ENCODE measurements around the gene TOR2A. TPM values are rescaled to one million over a fixed set of nuclear protein-coding genes. Genes with fewer than 3 reads are reported as not detected.

The TOR2A gene
- total RNA-seq, 1 donor from 2014 or later = 21.9 TPM

DNA sequence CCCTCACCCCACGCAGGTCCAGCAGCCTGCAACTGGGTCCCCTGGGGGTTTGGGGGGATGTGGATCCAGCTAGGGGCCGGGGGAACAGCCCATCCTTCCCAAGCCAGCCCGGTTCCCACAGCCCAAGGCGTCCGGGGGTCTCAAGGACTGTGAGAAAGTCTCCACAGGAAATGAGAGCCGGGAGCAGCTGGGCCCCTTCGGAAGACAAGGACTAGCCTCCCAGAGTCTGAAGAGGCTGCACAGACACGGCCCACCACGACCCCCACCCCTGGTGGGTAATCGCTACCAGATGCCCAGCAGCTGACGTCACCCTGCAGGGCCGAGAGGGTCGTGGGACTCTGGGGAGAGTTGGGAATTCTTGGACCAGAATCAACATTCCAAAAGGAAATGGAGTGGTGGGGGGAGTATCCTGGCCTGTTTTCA lies 32.8 kb upstream of the TOR2A start:
- Mint-ChIP-seq H3K9me3 (no peaks in the 10 kb centered on the region), H3K27me3 (peaks cover 31% of the 10 kb centered on the region), H3K4me1 (ENCODE audit: unreplicated experiment) (peaks cover 55% of the 10 kb centered on the region), H3K36me3 (no peaks in the 10 kb centered on the region), H3K27ac (peak overlapping the region; percentile 84), H3K4me3 (peak overlapping the region; percentile 62)
- DNase-seq (ENCODE audit: extremely low spot score, unreplicated experiment) = peak; percentile 82
- TF ChIP-seq, protein P1, sequence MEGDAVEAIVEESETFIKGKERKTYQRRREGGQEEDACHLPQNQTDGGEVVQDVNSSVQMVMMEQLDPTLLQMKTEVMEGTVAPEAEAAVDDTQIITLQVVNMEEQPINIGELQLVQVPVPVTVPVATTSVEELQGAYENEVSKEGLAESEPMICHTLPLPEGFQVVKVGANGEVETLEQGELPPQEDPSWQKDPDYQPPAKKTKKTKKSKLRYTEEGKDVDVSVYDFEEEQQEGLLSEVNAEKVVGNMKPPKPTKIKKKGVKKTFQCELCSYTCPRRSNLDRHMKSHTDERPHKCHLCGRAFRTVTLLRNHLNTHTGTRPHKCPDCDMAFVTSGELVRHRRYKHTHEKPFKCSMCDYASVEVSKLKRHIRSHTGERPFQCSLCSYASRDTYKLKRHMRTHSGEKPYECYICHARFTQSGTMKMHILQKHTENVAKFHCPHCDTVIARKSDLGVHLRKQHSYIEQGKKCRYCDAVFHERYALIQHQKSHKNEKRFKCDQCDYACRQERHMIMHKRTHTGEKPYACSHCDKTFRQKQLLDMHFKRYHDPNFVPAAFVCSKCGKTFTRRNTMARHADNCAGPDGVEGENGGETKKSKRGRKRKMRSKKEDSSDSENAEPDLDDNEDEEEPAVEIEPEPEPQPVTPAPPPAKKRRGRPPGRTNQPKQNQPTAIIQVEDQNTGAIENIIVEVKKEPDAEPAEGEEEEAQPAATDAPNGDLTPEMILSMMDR (conservative IDR thresholded peaks at IDR 0.05) = no peak

DNA sequence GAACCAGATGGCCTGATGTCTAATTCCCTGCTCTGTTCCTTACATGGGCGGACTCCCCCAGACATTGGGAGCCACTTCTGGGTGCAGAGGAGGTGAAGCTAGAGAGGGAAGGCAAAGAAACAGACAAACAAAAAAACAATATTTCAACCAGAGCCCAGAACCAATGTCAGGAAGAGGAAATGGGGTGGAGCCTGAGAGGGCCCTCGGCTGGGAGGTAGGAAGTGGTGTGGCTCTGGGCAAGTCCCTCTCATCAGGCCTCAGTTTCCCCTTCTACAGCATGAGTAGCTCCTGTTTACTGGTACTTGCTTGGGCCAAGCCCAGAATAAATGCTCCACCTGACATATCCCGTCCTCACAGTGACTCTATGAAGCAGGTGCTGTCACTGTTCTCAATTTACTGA lies 32.3 kb upstream of the TOR2A start:
- DNase-seq (ENCODE audit: extremely low spot score, unreplicated experiment) = no peak
- Mint-ChIP-seq H3K27ac (peak overlapping the region; percentile 37), H3K4me1 (ENCODE audit: unreplicated experiment) (peaks cover 60% of the 10 kb centered on the region), H3K36me3 (no peaks in the 10 kb centered on the region), H3K4me3 (no peak overlapping the region), H3K27me3 (peaks cover 34% of the 10 kb centered on the region), H3K9me3 (no peaks in the 10 kb centered on the region)
- TF ChIP-seq, protein P1 (conservative IDR thresholded peaks at IDR 0.05) = no peak

DNA sequence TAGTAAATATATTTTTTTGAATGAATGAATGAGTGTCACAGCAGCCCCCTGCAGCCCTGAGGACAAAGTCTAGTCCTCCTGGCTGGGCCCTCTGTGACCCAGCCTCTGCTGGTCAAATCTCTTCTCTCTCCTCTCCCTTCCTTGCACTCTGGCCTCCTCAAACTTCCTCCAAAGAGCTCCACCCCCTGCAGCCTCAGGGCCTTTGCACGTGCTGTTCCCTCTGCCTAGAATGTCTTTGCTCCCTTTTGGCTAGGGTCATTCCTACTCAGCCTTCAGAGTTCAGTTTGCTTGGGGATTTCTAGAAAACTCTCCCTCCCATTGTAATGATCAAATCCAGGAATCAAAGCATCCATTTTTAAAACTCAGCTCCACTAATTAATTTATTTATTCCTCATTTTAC lies 30.3 kb upstream of the TOR2A start:
- H3K4me1 Mint-ChIP-seq (ENCODE audit: unreplicated experiment) = peaks cover 59% of the 10 kb centered on the region
- no peak overlapping the region for H3K27ac Mint-ChIP-seq
- H3K36me3 Mint-ChIP-seq = no peaks in the 10 kb centered on the region
- H3K27me3 Mint-ChIP-seq = peaks cover 45% of the 10 kb centered on the region
- TF ChIP-seq, protein P1 (conservative IDR thresholded peaks at IDR 0.05) = no peak
- no peaks in the 10 kb centered on the region for H3K9me3 Mint-ChIP-seq
- DNase-seq (ENCODE audit: extremely low spot score, unreplicated experiment) = no peak
- no peak overlapping the region for H3K4me3 Mint-ChIP-seq

DNA sequence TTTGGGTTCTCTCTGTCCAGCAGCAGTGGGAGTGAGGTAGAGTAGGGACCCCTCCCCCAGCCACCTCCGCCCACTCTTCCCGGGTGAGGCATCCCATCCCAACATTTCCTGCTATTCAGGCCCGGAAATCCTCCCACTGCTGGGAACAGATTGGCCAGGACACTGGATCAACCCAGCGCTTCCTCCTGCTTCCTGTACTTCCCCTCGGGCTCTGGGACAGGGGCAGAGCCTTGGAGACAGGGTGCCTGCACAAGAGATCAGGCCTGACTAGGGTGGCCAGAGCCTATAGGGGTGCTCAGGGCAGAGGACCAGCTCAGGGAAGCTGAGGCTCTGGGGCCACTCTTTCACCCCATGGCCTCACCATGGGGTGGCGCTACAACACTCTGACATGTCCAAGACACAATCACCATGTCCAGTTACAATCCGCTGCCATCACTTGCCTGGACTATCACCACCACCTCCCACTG lies 28.9 kb upstream of the TOR2A start:
- TF ChIP-seq, protein P1 (conservative IDR thresholded peaks at IDR 0.05) = peak; percentile 43
- H3K27me3 Mint-ChIP-seq = peaks cover 45% of the 10 kb centered on the region
- H3K36me3 Mint-ChIP-seq = no peaks in the 10 kb centered on the region
- DNase-seq (ENCODE audit: extremely low spot score, unreplicated experiment) = no peak
- H3K9me3 Mint-ChIP-seq = no peaks in the 10 kb centered on the region
- no peak overlapping the region for H3K4me3 Mint-ChIP-seq
- H3K4me1 Mint-ChIP-seq (ENCODE audit: unreplicated experiment) = peaks cover 52% of the 10 kb centered on the region
- no peak overlapping the region for H3K27ac Mint-ChIP-seq

DNA sequence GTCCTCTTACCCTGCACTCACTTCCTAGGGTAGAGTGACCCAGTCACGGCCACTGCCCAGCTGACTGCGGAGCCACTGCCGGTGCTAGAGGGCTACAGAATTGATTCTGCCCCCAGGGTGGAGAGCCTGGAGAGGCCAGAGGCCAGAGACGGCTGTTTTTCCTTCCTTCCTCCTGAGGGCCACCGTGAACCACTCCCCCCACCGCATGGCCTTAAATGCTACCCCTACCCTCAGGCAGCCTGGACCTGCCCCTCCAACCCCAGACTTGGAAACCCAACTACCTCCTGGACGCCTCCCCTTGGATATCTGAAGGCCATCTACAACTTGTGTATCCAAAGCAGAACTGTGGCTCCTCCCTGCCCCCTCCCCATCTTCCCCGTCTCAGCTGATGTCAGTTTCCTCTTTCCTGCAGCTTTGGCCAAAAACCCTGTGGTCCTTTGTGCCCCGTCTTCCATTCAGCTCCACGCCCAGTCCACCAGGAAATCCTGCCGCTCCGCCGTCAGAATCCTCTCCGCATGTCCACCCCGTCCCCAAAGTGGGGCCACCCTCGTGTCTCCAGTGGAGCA lies 27.1 kb upstream of the TOR2A start:
- H3K27me3 Mint-ChIP-seq = peaks cover 52% of the 10 kb centered on the region
- TF ChIP-seq, protein P1 (conservative IDR thresholded peaks at IDR 0.05) = no peak
- peak overlapping the region; percentile 11 for H3K4me3 Mint-ChIP-seq
- H3K27ac Mint-ChIP-seq = no peak overlapping the region
- H3K36me3 Mint-ChIP-seq = no peaks in the 10 kb centered on the region
- no peak for DNase-seq (ENCODE audit: extremely low spot score, unreplicated experiment)
- peaks cover 45% of the 10 kb centered on the region for H3K4me1 Mint-ChIP-seq (ENCODE audit: unreplicated experiment)
- H3K9me3 Mint-ChIP-seq = no peaks in the 10 kb centered on the region

All from type B pancreatic cell (in vitro differentiated cells).